Skin epidermis (tissue), 12 donors: ENCODE measurements around the gene ATP6V0B.
A peak's percentile ranks its signal among the peaks of the same experiment; 100 is the strongest.

Source experiments
- H3K27ac ChIP-seq, 21 experiments: fragments of 200-600 bp; sonication (generic) in 11 of 21; one replicate each; pipeline ENCODE4 v1.5.0; 2020; ENCODE audit warnings: mild to moderate bottlenecking in 3 of 21, inconsistent platforms in 2 of 21, moderate library complexity in 2 of 21
- H3K4me3 ChIP-seq, 7 experiments: fragments of 200-600 bp; sonication (generic) in 2 of 7; one replicate each; pipeline ENCODE4 v1.5.0; 2020; ENCODE audit warnings: inconsistent platforms in 2 of 7, mild to moderate bottlenecking in 2 of 7, moderate library complexity in 1 of 7

Gene ATP6V0B

DNA sequence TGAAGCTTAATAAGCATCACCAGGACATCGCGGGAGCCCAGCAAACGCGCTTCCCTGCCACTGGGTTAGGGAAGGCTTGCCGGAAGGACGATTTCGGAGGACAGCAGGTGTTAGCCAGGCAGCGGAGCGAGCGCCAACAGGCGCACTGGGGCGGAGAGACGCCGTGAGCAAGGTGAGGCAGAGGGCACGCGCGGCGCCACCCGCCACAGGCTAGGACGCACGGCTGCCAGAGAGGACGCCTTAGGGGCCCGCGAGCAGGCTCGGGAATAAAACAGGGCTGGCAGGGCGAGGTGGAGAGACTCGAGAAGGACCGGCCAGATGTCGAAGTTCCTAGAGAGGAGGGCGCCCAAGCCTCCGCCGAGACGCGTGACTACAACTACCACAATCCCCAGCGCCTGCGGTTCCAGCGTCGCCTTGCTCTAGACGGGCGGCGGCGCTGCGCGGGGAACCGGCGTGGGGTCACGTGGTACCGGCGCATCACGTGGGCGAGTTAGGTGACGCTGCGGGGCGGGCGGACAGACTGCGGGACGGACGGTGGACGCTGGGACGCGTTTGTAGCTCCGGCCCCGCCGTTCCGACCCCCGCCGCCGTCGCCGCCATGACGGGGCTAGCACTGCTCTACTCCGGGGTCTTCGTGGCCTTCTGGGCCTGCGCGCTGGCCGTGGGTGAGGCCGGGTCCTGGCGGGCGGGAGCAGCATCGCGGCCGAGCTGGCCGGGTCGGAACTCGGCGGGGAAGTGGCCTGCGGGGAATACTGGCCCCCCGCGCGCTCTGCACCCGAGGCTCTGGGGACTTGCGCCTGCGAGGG lies at the start of gene ATP6V0B:
Gene ATP6V0B, plus strand, starts transcription at position 518 of the 806 bp plus-strand sequence. Its CDS starts 81 bp downstream, at position 599.
- peak within 1 kb of the TSS; percentile 68 to 99 (median 87) for H3K4me3 ChIP-seq
- peak within 1 kb of the TSS; percentile 84 to 98 (median 94) for H3K27ac ChIP-seq

GRCh38 chr1:43925846-43926245 lies 48.9 kb upstream of the ATP6V0B start:
- no peak overlapping the region for H3K4me3 ChIP-seq
- no peak overlapping the region for H3K27ac ChIP-seq

- Histone ChIP-seq H3K4me3 (no peak overlapping the region), H3K27ac (peak overlapping the region in 1 of 21 experiments; percentile 57)
Measured at GRCh38 chr1:43930168-43930948, 44.4 kb upstream of the ATP6V0B start.

DNA sequence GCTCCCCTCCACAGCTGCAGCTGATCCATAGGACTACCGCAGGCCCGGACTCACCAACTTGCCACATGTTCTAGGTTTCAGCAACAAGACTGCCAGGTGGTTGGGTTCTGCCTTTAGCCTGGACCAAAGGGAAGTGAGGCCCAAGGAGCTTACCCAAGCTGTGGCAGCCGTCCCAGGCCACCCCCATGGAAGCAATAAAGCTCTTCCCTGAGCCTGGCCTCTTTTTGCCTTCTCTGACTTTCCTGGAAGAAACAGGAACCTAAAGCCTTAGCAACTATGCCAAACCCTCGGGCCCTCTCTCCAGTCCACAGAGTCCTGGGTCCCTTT lies 43.8 kb upstream of the ATP6V0B start:
- peak overlapping the region in 1 of 21 experiments; percentile 16 for H3K27ac ChIP-seq

DNA sequence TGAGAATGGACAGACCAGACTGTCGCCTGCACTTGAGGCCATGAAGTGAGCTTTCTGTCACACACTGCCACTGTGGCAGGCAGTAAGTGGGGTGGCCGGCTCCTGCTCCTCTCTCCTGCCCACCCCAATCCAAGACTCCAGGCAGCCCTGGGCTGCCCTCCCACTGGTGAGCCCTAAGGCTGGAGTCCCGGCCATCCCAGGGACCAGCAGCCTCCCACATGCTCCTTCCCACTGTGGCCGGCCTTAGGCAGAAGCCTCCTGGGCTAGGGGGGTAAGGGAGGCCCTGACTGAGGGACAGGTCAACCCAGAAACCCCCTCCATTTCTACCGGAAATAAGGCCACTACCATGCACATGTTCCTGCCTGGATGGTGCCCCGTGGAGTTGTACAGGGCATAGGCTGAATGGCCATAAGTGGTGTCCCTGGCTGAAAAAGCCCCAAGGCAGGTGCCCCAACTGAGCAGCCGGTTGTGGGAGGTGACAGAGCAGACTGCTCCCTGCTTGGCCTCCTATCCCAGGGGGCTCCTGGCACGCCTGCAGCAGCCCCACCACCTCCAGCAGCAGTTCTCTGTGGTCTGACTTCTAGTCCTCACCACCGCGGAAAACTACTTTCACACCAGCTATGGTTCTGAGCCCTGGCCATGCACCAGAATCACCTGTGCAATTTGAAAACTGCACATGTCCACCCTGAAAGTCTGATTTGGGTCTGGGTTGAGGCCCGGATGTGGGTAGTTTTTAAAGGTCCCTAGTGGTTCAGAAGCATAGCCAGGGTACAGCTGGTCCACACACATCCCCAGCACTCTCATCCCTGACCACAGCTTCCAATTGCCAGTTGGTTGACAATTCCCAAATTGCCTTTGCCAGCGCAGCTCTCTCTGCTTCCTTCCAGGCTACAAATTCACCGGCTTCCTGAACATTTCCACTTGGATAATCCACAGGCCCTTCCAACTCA lies 42.8 kb upstream of the ATP6V0B start:
- peak overlapping the region in 1 of 21 experiments; percentile 16 for H3K27ac ChIP-seq
- no peak overlapping the region for H3K4me3 ChIP-seq

More for the DNA sequence above, 43.8 kb upstream of the ATP6V0B start:
- H3K4me3 ChIP-seq = no peak overlapping the region

DNA sequence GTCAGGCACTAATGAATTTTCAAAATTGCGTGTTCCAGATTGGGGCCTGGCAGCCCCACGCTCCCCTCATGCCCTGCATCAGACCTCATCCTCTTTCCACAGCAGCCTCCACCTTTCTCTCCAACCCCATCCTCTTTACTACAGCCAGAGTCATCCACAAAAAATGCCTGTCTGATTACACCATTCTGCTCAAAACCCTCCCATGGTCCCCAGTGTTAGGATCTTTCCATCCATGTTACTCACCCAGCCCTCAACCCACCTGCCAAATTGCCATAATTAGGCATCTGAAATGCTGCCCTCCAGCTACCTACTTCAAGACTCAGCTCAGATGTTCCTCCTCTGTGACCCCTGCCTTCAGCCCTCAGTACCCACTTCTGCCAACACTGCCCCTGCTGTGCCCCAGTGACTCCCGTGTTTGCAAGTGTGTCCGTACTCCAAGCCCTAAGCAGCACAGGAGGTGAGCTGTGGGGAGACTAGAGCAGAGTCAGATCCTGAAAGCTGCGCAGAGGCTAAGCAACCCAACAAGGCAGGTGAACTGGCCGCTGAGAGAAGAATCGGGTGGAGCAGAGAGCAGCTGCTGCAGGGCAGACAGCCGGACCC lies 41.9 kb upstream of the ATP6V0B start:
- Histone ChIP-seq H3K4me3 (peak overlapping the region in 5 of 7 experiments; percentile 24 to 32 (median 32)), H3K27ac (peak overlapping the region in 2 of 21 experiments; percentile 5 to 7)

DNA sequence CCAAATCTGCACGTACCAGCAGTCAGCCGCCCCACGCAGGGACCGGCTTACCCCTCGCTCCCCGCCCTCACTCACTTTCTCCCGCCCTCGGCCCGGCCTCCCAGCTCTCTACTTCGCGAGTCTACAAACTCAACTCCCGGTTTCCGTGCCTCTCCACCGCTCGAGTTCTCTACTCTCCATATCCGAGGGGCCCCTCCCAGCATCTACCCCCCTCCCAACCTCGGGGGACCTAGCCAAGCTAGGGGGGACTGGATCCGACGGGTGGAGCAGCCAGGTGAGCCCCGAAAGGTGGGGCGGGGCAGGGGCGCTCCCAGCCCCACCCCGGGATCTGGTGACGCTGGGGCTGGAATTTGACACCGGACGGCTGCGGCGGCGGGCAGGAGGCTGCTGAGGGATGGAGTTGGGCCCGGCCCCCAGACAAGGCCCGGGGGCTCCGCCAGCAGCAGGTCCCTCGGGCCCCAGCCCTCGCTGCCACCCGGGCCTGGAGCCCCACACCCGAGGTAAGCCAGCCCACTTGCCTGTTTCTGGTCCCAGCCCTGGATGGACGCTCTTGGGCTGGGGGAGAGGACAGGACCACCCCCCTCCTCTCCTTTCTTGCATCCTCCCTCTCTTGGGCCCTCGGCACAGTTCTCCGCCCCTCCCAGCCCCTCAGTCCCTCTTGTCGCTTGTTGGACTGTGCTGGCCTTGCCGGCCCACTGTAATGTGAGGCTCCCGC lies 41.2 kb upstream of the ATP6V0B start, which contains the start of gene ARTN:
Gene ARTN, plus strand, starts transcription at position 416 of the 715 bp plus-strand sequence. CDS start 1,856 bp downstream, outside the sequence.
- Histone ChIP-seq H3K27ac (peak within 1 kb of the TSS in 3 of 21 experiments; percentile 7 to 30 (median 24)), H3K4me3 (peak within 1 kb of the TSS; percentile 2 to 32 (median 32))

DNA sequence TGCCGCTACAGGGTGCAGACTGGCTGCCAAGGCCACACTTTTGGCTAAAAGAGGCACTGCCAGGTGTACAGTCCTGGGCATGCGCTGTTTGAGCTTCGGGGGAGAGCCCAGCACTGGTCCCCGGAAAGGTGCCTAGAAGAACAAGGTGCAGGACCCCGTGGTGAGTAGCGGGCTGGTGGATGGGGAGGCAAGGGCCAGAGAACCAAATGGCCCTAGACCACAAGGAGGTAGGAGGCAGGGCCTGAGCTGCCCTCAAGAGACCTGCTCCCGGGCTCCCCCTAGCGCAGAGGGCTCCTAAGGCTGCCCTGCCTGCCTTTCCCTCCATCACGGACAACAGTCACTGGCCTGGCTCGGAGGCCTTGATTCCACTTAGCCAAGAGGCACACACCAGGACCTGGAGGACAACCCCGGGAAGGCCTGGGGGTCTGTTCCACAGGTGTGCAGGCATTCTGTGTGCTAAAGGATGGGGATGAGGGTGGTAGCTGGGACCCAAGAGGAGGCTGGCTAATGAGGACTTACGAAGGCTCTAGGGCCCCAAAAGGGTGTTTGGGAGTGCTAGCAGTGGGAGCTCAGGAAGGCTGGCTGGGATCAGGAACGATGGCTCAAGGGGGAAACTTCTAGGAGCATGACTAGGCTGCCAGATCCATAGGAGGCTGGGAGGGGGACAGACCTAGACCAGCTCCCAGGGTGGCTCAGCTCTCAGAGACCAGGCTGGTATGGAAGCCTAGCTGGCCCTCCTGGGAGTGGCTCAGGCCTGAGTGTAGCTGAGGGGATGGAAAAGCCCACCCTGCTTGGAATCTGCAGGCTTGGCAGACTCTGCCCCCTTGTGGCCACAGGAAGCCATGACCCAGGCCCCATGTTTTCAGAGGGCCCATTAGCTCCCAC lies 40.4 kb upstream of the ATP6V0B start:
- Histone ChIP-seq H3K4me3 (peak overlapping the region in 5 of 7 experiments; percentile 18 to 32 (median 32)), H3K27ac (peak overlapping the region in 1 of 21 experiments; percentile 30)

DNA sequence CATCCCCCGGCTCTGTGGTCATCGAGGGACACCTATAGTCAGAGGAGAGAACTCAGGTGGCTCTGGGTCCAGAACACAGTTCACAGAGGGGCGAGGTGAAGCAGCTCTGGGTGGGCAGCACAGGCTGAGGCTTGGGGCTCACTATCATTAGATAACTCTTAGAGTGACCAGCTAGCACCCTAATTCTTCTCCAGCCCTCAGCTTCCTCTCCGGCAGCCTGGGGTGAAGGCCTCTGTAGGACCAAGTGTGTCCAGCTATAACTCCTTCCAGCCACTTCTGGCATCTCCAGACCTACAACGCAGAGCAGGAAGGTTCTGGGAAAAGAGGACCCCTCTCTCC lies 39.8 kb upstream of the ATP6V0B start:
- H3K4me3 ChIP-seq = no peak overlapping the region
- no peak overlapping the region for H3K27ac ChIP-seq

- Histone ChIP-seq H3K27ac (peak overlapping the region in 1 of 21 experiments; percentile 63), H3K4me3 (peak overlapping the region in 6 of 7 experiments; percentile 11 to 40 (median 26))
Measured at GRCh38 chr1:43935711-43936427, 38.9 kb upstream of the ATP6V0B start.

DNA sequence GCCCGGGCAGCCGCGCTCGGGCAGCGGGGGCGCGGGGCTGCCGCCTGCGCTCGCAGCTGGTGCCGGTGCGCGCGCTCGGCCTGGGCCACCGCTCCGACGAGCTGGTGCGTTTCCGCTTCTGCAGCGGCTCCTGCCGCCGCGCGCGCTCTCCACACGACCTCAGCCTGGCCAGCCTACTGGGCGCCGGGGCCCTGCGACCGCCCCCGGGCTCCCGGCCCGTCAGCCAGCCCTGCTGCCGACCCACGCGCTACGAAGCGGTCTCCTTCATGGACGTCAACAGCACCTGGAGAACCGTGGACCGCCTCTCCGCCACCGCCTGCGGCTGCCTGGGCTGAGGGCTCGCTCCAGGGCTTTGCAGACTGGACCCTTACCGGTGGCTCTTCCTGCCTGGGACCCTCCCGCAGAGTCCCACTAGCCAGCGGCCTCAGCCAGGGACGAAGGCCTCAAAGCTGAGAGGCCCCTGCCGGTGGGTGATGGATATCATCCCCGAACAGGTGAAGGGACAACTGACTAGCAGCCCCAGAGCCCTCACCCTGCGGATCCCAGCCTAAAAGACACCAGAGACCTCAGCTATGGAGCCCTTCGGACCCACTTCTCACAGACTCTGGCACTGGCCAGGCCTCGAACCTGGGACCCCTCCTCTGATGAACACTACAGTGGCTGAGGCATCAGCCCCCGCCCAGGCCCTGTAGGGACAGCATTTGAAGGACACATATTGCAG lies 38.2 kb upstream of the ATP6V0B start:
- peak overlapping the region in 1 of 21 experiments; percentile 27 for H3K27ac ChIP-seq
- H3K4me3 ChIP-seq = peak overlapping the region in 4 of 7 experiments; percentile 25 to 40 (median 28)

GRCh38 chr1:43937179-43937865 lies 37.4 kb upstream of the ATP6V0B start:
- peak overlapping the region in 2 of 21 experiments; percentile 1 to 4 for H3K27ac ChIP-seq
- no peak overlapping the region for H3K4me3 ChIP-seq

DNA sequence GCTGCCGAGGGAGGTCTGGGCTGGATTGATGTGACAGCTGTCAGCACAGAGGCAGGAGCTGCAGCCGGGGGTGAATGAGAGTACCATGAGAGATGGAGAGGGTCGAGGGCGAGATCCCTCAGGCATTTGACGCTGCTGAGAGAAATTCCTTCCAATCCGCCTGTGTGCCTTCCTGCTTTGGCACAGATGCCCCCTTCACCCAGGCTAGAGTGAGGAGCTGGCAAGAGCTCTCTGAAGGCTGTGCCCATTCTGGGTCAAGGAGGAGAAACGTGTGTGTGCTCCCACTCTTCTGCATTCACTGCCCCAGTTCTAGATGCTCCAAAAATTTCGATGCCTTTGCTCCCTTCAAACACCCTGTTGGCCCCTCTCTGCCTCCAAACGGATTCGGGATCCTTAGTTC lies 36.4 kb upstream of the ATP6V0B start:
- Histone ChIP-seq H3K4me3 (no peak overlapping the region), H3K27ac (no peak overlapping the region)

GRCh38 chr1:43938892-43939587 lies 35.7 kb upstream of the ATP6V0B start:
- no peak overlapping the region for H3K4me3 ChIP-seq
- no peak overlapping the region for H3K27ac ChIP-seq

DNA sequence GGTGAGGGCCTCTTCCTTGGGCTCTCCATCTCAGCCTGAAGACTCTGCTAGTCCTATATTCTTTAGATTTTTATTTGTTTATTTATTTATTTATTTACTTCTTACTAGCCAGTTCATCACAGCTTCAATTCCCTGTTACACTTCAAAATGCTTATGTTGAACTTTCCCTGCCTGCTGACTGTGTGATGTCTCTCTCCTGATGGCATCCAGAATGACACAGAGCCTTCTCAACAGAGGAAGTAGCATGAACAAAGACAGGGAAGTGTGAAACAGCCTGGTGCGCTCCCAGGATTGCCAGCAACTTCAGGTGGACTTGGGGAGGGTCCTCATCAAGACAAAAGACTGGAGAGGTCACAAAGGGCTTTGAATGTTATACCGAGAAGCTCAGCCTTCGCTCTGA lies 32.3 kb upstream of the ATP6V0B start:
- no peak overlapping the region for H3K27ac ChIP-seq
- H3K4me3 ChIP-seq = no peak overlapping the region
